ENCODE measurements around the gene AIRE.

DNA sequence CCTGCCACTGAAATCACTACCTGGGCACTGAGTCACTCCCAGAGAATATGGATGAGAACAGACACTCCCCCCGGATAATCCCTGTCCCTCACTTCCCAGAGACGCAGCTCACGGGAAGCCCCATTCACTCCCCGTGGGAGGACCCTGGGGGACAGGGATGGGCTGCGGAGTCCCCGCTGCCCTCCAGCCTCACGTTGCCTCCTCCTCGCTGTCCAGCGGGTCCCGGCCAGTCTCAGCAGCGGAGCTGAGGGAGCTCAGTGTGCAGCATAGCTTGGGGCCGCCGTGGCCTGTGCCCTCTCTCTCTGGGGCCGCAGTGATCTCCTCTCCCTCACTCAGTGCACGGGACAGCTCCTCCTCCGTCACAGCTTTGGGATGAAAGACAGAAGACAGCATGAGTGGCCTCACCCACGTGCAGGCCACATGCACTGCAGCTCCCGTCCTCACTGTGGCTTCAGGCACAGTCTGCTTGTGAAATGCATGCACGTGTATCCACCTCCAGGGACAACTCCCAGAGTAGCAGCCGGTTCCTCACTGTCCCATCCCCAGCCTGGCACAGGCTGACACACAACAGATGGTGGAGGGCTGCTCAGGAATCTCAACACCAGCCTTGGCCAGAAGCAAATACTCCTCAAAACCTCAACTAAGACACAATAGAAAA lies 46.1 kb downstream of the AIRE start:
- TF ChIP-seq POLR2AphosphoS5 (IDR thresholded peaks at IDR 0.05; ENCODE audit: borderline replicate concordance, low read depth, low read length) (no peak), EZH2 (IDR thresholded peaks at IDR 0.05) (no peak)

All from SK-N-MC (cell line).